HepG2 (cell line): ENCODE results near the gene CCDC124. TPM values are rescaled to one million over a fixed set of nuclear protein-coding genes. Genes with fewer than 3 reads are reported as not detected.

Experiments
- ATAC-seq: fragments of 200-7000 bp; cut with Tn5 transposase; 3 replicates; pipeline ENCODE4 v1.9.1; 2020; ENCODE audit warnings: mild to moderate bottlenecking, moderate library complexity
- BruUV-seq: library from RNA; stranded (reverse); fragments of 400-500 nt; replicated peaks from 2 replicates; lab custom pipeline; 2021; lab: Mats Ljungman, UMichigan
- CTCF ChIA-PET: fragments of 300-600 bp; formaldehyde crosslinking; extraction: SDS; loops from one replicate; lab custom pipeline; 2021; ENCODE audit warnings: low total read pairs, inconsistent platforms, low intra/inter-chr PET ratio; lab: Yijun Ruan, JAX
- POLR2A ChIA-PET: fragments of 350-600 bp; sonication (Branson Sonifier 250); formaldehyde crosslinking; loops from one replicate; lab custom pipeline; 2020; ENCODE audit warnings: antibody characterized with exemption, inconsistent platforms; lab: Yijun Ruan, JAX
- DNase-seq: peaks from one replicate; pipeline ENCODE4 v3.0.0-alpha.2; 2015; ENCODE audit warnings: low spot score
- FAIRE-seq: peaks from 3 replicates; lab custom pipeline; 2011; peaks lifted over from hg19 to GRCh38; lab: Jason Lieb, UNC
- H2AFZ ChIP-seq: one replicate; pipeline ENCODE4 v1.6.1; 2011; ENCODE audit warnings: low read length, inconsistent platforms
- H3K27ac ChIP-seq: fragments of 300-600 bp; 3 replicates; pipeline ENCODE4 v1.8.0; 2011; ENCODE audit warnings: mixed run types, mild to moderate bottlenecking, mixed read lengths, low read length, inconsistent platforms; ENCODE audit not compliant: insufficient read depth; ENCODE audit errors: extremely low read length
- H3K27me3 ChIP-seq, 2 experiments: fragments of 200-600 bp in 1 of 2; 2 replicates in 1 of 2; 3 replicates in 1 of 2; pipeline versions ENCODE4 v1.6.0 to v1.8.0; 2011; ENCODE audit warnings: low read length in 2 of 2, mild to moderate bottlenecking in 2 of 2, moderate library complexity in 2 of 2, inconsistent platforms in 1 of 2; ENCODE audit not compliant: insufficient read depth in 2 of 2, control insufficient read depth in 1 of 2
- H3K36me3 ChIP-seq, 2 experiments: fragments of 200-600 bp in 1 of 2; replicated peaks in 1 of 2; 2 replicates in 1 of 2; 3 replicates in 1 of 2; pipeline versions ENCODE4 v1.5.1 to v1.8.0; 2011; ENCODE audit warnings: low read length in 2 of 2, inconsistent platforms in 1 of 2; ENCODE audit not compliant: insufficient read depth in 2 of 2, control insufficient read depth in 1 of 2
- H3K4me1 ChIP-seq: 2 replicates; pipeline ENCODE4 v1.5.1; 2012; ENCODE audit warnings: low read length, inconsistent platforms; ENCODE audit not compliant: insufficient read depth
- H3K4me2 ChIP-seq: 2 replicates; pipeline ENCODE4 v1.6.0; 2011; ENCODE audit warnings: low read depth, low read length, inconsistent platforms
- H3K4me3 ChIP-seq, 3 experiments: fragments of 200-600 bp in 1 of 3; sonication (generic), shearing (Covaris generic) in 1 of 3; replicated peaks in 1 of 3; 2 replicates each; pipeline ENCODE4 v1.5.1; 2011 to 2016; ENCODE audit warnings: low read length in 3 of 3, inconsistent platforms in 2 of 3, low read depth in 2 of 3, mild to moderate bottlenecking in 2 of 3, control low read depth in 1 of 3, mixed read lengths in 1 of 3; ENCODE audit not compliant: insufficient read depth in 1 of 3
- H3K79me2 ChIP-seq: one replicate; pipeline ENCODE4 v1.6.1; 2011; ENCODE audit warnings: low read length, inconsistent platforms; ENCODE audit not compliant: insufficient read depth
- H3K9ac ChIP-seq: 2 replicates; pipeline ENCODE4 v1.6.0; 2011; ENCODE audit warnings: mild to moderate bottlenecking, low read depth, low read length, inconsistent platforms; ENCODE audit not compliant: insufficient read depth
- H3K9me3 ChIP-seq: 2 replicates; pipeline ENCODE4 v1.5.1; 2012; ENCODE audit warnings: mild to moderate bottlenecking, low read length
- H4K20me1 ChIP-seq: 2 replicates; pipeline ENCODE4 v1.6.0; 2011; ENCODE audit warnings: inconsistent platforms, mild to moderate bottlenecking, low read length, moderate library complexity; ENCODE audit not compliant: insufficient read depth
- MIER3 ChIP-seq: IDR thresholded peaks from 2 replicates; pipeline ENCODE4 v1.6.1; 2016; ENCODE audit warnings: missing compliant biosample characterization, borderline replicate concordance
- REPIN1 ChIP-seq: sonication (generic); formaldehyde crosslinking; IDR thresholded peaks from 2 replicates; pipeline ENCODE4 v1.8.0; 2022; ENCODE audit warnings: missing genetic modification reagents, low read depth, mild to moderate bottlenecking, borderline replicate concordance
- SAP130 ChIP-seq: IDR thresholded peaks from 2 replicates; pipeline ENCODE4 v1.6.1; 2016; ENCODE audit warnings: low read depth
- TRIM24 ChIP-seq: sonication (generic); formaldehyde crosslinking; IDR thresholded peaks from 2 replicates; pipeline ENCODE4 v1.8.0; 2022; ENCODE audit warnings: mild to moderate bottlenecking, missing genetic modification reagents
- YEATS2 ChIP-seq: sonication (generic); formaldehyde crosslinking; IDR thresholded peaks from 2 replicates; pipeline ENCODE4 v1.4.0; 2020; ENCODE audit warnings: missing genetic modification reagents, borderline replicate concordance
- ZFAT ChIP-seq: sonication (generic); formaldehyde crosslinking; conservative IDR thresholded peaks from 2 replicates; pipeline ENCODE4 v1.8.1; 2023; ENCODE audit warnings: missing genetic modification reagents, inconsistent platforms
- ZNF263 ChIP-seq: sonication (generic); formaldehyde crosslinking; IDR thresholded peaks from 2 replicates; pipeline ENCODE4 v1.4.0; 2020; ENCODE audit warnings: missing genetic modification reagents
- ZNF350 ChIP-seq: sonication (generic); formaldehyde crosslinking; IDR thresholded peaks from 2 replicates; pipeline ENCODE4 v1.4.0; 2020; ENCODE audit warnings: mild to moderate bottlenecking, low read depth, missing genetic modification reagents, borderline replicate concordance
- ZNF510 ChIP-seq: sonication (generic); formaldehyde crosslinking; IDR thresholded peaks from 2 replicates; pipeline ENCODE4 v1.4.0; 2020; ENCODE audit warnings: low read depth, mild to moderate bottlenecking, missing genetic modification reagents
- WGBS: methylation state at CpG from one replicate; pipeline ENCODE4 v1.1.6; 2017; ENCODE audit warnings: low lambda C conversion rate; 5-methylcytosine and 5-hydroxymethylcytosine counted together
- in situ Hi-C: cut with HindIII; loops from 2 replicates; pipeline ENCODE4 v1.10.0; 2017; ENCODE audit warnings: low pct_unique_long_range_greater_than_20kb; ENCODE audit not compliant: extremely low pct_ligation_motif_present
- intact Hi-C: fragments of 100-400 bp; cut with micrococcal nuclease; formaldehyde crosslinking; loops from one replicate; pipeline ENCODE4 v1.10.0; 2022; ENCODE audit not compliant: unreplicated experiment
- polyA plus RNA-seq, 8 experiments: library from polyadenylated mRNA; depleted of rRNA in 3 of 8; stranded (reverse) in 7 of 8; unstranded in 1 of 8; fragments of >200 nt; fragmentation: Illumina TruSeq in 4 of 8; extraction: Trizol in 4 of 8; gene quantifications; 2 replicates each; pipeline versions ENCODE4 v1.2.1 to v1.2.3, GENCODE V29; 2011 to 2016; ENCODE audit warnings: low read depth in 4 of 8, missing spikeins in 1 of 8, mixed read lengths in 1 of 8; ENCODE audit not compliant: insufficient read depth in 1 of 8
- total RNA-seq, 5 experiments: library from RNA; depleted of rRNA; stranded (reverse); fragments of >200 nt; fragmentation: Illumina TruSeq; extraction: Trizol; gene quantifications; 2 replicates each; pipeline ENCODE4 v1.2.3, GENCODE V29; 2016; ENCODE audit warnings: low read depth in 1 of 5
- TF ChIP-seq, protein P1 (sequence below): IDR thresholded peaks from 2 replicates; pipeline ENCODE4 v1.6.1; 2016; ENCODE audit warnings: control low read depth

Gene CCDC124
- total and polyA plus RNA-seq, 2 of the 13 experiments (the other 11 are each of a cell fraction or from before 2014, with no cell fraction given), result 14.9 to 20.3 TPM

DNA sequence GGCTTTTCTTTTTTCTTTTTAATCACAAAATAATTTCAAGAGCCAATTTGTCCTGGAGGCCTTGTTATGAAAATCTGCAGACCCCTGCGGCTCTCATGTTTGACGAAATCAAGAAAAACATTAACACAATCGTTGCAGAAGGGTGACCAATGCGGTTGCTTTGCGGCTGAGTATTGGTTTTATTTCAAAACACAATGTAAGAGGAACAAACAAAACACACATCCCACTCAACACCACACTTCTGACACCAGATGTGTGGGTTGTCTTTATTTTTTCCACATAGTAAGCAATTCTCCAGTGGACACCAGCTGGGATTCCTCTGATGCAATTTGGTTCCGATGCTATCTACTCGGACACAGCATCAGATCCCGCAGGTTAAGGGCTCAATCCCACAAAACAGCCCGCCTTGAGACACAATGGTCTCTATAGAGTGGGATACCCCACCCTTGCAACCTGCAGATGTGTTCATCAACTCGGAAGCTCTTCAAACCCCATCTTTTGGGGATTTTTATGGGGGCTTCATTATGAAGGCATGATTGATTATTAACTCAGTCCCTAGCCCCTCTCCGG lies 21.9 kb upstream of the CCDC124 start:
- BruUV-seq, result no TSS peak
- no peak for TF ChIP-seq ZNF263
- TF ChIP-seq YEATS2 (CRISPR knock-in tag), result no peak
- TF ChIP-seq TRIM24, result no peak
- TF ChIP-seq REPIN1, result no peak
- no peak for TF ChIP-seq ZNF350 (CRISPR knock-in tag)
- TF ChIP-seq, protein P1, sequence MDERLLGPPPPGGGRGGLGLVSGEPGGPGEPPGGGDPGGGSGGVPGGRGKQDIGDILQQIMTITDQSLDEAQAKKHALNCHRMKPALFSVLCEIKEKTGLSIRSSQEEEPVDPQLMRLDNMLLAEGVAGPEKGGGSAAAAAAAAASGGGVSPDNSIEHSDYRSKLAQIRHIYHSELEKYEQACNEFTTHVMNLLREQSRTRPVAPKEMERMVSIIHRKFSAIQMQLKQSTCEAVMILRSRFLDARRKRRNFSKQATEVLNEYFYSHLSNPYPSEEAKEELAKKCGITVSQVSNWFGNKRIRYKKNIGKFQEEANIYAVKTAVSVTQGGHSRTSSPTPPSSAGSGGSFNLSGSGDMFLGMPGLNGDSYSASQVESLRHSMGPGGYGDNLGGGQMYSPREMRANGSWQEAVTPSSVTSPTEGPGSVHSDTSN (CRISPR knock-in tag), result no peak
- no peak for TF ChIP-seq ZFAT (CRISPR knock-in tag)
- no peak for TF ChIP-seq SAP130
- TF ChIP-seq ZNF510 (CRISPR knock-in tag), result no peak
- TF ChIP-seq MIER3, result no peak
- H3K27ac ChIP-seq, result no peak overlapping the region
- POLR2A ChIA-PET, result no interaction called here
- DNase-seq, result no peak
- H2AFZ ChIP-seq, result no peak overlapping the region
- H3K9me3 ChIP-seq, result peaks cover 23% of the 10 kb centered on the region
- CTCF ChIA-PET, result no interaction called here
- WGBS, result 18% methylated on average over 11 of the region's 11 CpGs
- H3K4me3 ChIP-seq, result no peak overlapping the region
- H4K20me1 ChIP-seq, result no peaks in the 10 kb centered on the region
- no peaks in the 10 kb centered on the region for H3K27me3 ChIP-seq
- no peak overlapping the region for H3K4me2 ChIP-seq
- no peak for FAIRE-seq
- intact Hi-C loops (no loop called here), in situ Hi-C loops (no loop called here)
- H3K4me1 ChIP-seq, result peaks cover 3% of the 10 kb centered on the region
- no peaks in the 10 kb centered on the region for H3K36me3 ChIP-seq
- no peak for ATAC-seq
- no peak overlapping the region for H3K9ac ChIP-seq
- H3K79me2 ChIP-seq, result no peaks in the 10 kb centered on the region
